HG03520 (cell line): ENCODE results near the gene INTS1.

Experiments
- ATAC-seq: cut with Tn5 transposase; IDR thresholded peaks from one replicate; pipeline ENCODE4 v1.9.1; 2021; ENCODE audit warnings: mild to moderate bottlenecking, moderate library complexity; ENCODE audit not compliant: unreplicated experiment

INTS1 gene

DNA sequence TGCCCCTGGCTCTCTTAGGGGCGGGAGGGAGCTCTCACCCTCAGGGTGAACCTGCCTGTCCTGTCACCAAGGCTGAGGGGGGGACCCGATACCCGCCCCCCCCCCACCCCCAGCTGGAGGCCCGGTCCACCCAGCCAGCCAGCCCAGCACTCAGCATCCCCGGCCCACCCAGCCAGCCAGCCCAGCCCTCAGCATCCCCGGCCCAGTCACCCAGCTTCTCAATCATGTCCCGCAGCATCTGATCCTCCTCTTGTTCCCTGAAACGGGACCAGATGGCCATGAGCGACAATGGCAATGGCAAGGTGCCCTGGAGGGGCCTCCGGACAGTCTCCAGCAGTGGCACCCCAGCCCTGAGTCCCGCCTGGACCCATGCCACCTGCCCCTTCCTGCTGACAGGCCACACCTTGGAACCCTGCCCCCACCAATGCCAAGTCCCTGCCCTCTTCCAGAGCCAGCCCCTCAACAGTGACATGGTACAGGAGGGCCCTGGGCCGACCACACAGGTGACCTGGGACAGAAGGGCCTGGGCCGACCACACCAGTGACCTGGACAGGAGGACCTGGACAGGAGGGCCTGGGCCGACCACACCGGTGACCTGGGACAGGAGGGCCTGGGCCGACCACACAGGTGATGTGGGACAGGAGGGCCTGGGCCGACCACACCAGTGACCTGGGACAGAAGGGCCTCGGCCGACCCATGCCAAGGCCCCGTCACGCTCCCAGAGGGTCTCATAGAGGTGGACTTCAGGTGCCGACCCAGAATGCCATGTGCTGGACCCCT is 69.1 kb downstream of the INTS1 start:
- ATAC-seq, result no peak

DNA sequence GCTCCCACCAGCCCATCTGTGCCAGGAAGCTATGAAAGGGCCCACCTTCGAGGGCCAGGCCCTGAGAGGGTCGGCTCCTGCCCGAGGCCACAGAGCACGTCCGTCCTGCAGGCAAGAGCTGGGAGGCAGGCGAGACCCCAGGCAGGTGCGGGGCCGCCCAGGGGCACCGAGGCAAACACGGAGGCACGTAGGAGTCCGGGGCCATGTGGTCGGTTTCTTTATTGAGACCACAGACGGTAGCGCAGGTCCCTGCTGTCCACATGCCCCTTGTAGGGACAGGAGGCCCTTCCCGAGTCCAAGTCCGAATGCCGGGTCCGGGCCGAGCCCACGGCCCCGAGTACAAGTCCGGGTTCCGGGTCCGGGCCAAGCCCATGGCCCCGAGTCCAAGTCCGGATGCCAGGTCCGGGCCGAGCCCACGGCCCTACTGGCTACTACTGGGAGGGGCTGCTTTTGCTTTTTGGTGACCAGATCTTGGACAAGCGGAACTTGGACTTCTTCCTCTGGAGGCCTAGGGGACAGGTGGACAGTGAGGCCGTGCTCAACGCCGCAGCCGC is 69.9 kb downstream of the INTS1 start:
- no peak for ATAC-seq

DNA sequence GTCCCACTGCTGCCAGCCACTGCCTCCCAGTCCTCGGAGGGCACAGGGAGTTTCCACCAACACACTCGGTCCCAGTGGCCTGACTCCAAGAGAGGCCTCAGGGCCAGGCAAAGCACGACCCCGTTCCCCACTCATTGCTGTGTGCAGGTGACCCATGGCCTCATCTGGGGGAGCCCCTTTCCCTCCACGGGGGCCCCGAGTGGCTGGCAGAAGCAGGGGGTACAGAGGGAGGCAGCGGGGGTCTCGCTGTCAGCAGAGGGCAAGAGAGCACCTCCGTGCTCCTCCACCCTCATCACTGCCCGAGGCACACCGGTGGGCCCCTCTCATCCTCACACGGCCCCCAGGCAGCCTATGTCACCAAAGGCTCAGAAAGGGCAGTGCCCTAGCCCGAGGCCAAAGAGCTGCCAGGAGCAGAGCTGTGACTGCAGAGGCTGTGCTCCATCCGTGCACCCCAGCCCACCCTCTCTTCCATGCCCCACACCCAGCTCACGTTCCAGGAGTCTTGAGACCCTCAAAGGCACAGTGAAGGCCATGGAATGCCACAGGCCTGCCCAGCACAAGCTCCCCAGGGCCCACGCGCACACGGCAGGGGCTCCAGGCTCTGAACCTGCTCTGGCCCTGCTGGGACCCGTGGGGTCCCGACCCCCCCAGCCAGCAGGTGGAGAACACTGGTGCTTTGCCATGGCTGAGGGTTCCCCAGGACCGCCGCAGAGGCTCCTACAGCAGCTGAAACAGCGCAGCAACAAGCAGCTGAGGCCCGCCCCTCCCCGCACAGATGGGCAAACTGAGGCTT is 70.9 kb downstream of the INTS1 start:
- ATAC-seq, result no peak

DNA sequence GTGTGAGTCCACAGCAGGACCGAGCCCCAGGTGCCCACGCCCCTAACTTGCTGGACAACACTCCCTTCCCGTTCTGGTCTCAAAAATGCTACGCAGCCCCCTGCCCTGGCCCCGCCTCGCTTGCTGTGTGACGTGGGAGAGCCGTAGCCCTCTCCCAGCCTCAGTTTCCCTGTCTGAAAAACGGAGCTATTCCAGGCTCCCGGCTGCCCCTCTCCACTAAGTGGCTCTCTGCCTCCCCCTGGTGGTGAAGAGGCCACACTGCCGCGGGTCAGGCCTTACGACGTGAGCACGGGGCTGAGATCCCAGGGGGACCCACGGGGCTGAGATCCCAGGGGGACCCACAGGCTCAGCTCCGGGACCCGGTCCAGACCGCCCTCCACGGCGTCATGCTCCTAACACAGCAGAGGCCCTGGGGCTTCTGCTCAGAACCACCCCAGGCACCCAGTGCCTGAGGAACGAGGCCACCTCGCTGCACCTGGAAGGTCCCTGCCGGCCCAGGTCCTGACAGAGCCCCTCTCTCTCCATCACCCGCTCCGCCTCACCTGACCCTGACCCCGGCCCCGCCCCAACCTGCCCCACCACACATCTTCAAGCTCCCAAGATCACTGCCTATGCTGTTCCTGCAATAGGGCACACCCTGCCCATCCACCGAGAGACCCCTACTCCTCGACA is 71.6 kb downstream of the INTS1 start:
- no peak for ATAC-seq

DNA sequence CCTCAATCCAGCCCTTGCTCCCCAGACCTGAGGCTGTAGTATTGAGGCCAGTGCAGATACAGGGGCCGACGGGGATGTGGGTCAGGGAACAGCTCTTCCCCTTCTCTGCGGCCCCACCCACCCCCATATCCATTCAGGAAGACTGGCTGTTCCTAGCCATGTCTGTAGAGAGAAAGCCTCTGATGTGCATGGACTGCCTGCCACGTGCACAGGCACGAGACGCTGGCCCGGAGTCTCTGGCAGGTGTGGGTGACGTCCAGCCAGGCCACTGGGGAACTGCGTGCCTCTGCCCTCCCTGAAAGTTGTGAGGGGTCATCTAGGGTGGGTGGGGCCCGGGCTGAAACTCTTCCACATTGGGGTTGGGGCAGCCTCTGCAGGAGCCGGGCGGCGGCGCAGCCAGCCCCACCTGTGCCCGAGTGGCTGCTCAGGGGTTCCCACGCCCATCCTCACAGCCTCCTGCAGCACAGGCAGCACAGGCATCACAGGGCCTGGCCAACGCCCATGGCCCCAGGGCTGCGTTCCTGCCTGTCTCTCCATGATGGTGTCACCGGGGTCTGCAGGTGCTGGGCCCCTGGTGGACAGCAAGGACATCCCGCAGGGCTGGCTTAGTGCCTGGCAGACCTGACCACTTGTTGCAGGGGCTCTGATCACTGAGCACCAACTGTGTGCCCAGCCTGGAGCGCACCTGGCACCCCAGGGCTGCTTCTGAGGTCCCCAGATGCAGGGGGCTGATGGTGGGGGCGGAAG is 72.4 kb downstream of the INTS1 start:
- ATAC-seq, result no peak

DNA sequence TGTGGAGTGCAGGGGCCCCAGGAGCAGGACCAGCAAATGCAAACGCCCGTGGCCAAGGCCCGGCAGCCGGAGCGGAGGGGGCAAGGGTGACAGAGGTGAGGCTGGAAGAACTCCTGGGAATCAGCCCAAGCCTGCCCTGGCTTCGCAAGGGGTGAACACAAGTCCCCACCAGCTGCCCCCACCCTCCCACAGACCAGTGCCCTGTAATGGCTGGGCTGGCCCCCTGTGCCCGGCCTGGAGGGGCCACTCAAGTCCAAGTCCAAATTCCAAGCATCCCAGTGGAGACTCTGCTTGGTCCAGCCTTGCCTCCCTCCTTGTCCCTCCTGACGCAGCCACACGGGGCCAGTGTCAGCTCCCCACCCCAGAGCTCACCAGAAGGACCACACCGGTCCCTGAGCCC is 73.0 kb downstream of the INTS1 start:
- no peak for ATAC-seq

DNA sequence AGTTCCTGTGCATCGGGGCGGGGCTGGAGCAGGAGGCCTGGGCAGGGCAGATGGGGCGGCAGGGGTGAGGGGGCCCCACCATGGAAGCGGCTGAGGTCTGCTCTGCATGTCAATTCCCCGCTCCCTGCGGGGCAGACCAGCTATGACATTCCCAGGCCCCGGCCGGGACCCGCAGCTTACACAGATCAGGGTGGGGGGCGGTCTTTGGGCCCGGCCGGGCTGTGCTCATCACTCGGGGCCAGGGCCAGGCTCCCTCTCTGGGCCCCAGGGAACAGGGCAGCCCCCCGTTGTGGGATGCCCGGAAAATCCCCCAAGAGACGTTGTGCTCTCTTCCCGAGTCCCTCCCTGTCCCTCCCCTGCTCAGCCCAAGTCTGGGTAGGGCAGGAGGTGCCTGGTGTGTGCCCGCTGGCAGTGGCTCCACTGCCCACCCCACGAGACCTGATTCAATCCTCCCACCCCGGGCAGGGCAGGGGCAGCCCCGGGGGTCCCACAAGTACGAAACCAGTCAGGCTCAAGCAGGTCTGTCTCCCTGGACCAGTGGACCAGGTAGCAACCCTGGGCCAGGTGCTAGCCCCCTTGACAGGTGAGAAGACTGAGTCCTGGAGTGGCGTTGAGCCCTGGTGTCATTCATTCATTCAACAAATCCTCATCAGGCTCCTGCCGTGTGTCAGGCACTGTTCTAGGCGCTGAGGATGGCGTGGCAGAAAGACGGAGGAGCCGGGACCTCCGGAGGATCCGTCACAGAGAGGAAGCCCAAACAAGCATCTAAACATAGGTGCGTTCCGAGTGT is 73.9 kb downstream of the INTS1 start:
- no peak for ATAC-seq

DNA sequence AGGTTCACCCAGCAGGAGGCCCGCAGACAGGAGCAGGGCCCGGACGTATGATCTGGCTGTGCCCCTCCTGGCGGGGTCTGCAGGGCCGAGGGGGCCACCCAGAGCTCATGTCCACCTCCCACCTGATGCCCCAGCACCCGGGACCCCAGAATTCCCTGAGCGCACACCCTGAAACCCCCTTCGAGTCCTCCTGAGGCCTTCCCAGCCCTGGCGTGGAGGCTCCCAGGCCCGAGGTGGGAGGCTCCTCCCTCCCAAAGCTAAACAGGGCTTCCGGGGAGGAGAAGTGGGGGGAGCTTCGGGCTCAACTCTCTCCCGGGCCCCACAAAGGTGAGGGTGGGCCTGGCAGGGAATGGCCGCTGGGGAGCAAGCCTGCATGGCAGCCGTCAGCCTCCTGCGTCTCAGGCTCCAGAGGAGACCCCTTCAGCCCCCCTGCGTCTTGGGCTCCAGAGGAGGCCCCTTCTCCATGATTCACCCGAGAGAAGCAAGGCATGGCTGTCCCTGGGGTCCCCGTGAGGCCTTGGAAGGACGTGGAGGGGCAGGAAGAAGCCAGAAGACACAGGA is 75.2 kb downstream of the INTS1 start:
- no peak for ATAC-seq

DNA sequence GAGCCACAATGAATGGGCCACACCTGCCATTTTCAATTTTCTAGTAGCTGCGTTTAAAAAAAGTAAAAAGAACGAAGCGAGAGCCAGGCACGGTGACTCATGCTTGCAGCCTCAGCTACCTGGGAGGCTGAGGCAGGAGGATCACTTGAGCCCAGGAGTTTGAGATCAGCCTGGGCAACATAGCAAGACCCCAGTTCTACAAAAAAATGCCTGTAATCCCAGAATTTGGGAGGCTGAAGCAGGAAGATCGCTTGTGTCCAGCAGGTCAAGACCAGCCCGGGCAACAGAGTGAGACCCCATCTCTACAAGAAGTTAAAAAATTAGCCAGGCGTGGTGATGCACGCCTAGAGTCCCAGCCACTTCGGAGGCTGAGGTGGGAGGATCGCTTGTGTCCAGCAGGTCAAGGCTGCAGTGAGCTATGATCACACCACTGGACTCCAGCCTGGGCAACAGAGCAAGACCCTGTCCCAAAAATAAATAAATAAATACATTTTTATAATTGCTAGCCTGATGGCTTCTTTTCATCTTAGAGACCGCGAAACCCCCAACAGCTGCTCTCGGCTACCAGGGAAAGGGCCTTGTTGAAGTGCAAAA is 77.0 kb downstream of the INTS1 start:
- ATAC-seq, result no peak

DNA sequence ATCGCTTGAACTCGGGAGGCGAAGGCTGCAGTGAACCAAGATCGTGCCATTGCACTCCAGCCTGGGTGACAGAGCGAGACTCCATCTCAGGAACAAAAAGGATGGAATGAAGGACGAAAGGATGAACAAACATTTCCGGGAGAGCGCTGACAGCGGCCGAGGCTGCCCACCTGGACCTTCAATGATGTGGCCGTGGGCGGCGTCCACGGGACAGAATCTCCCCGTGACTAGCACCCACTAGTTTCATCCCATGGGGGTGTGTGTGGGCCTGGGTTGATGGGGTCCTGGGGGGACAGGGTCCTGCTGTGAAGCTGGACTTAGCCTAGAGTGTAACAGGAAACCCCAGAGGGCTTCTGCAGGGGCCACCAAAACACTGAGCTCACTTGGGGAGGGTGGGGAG is 77.7 kb downstream of the INTS1 start:
- ATAC-seq, result no peak

DNA sequence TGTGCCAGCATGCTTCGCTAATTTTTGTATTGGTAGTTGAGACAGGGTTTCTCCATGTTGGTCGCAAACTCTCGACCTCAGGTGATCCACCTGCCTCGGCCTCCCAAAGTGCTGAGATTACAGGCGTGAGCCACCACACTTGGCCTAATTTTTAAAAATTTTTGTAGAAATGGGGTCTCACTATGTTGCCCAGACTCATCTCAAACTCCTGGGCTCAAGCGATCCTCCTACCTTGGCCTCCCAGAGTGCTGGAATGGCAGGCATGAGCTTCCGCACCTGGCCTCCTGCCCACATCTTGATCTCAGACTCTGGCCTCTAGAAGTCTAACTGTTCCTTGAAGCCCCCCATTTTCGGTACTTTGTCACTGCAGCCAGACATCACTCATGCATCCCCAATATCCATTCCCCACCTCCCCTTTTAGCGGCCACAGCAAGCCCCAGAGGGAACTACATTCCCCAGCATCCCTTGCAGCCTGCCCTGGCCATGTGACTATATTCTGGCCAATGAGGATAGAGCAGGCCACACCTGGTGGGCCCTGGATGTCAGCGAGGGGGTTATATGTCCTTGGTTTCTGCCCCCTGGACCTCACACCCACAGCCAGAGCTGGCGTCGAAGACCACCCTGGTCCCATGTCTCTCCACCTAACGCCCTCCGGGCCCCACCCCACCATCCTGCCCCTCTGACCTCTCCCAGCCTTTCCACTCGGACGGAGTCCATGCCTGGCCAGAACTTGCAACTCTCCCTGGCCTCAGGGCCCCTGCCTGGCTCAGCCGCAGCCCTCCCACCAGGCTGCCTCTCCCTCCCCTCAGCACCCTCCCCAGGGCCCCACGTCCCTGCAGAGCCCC is 78.7 kb downstream of the INTS1 start:
- ATAC-seq, result no peak

DNA sequence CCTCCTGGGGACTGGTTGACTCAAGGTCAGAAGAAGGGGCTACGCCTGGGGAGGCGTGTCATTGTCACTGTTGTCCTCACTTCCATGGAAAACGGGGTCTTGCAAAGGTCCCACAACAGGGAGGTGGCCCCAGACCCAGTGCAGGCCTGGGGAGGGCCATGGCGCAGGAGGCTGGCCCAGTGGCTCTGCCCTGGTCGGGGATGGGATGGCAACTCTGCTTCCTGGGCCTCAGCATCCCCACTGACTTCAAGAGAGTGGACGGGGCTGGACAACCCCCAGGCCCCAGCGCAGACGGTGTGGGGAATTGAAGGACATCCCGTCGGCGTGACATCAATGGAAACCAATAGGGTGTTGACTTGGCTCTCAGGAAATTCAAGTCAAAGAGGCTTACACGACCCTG is 80.1 kb downstream of the INTS1 start:
- ATAC-seq, result no peak

DNA sequence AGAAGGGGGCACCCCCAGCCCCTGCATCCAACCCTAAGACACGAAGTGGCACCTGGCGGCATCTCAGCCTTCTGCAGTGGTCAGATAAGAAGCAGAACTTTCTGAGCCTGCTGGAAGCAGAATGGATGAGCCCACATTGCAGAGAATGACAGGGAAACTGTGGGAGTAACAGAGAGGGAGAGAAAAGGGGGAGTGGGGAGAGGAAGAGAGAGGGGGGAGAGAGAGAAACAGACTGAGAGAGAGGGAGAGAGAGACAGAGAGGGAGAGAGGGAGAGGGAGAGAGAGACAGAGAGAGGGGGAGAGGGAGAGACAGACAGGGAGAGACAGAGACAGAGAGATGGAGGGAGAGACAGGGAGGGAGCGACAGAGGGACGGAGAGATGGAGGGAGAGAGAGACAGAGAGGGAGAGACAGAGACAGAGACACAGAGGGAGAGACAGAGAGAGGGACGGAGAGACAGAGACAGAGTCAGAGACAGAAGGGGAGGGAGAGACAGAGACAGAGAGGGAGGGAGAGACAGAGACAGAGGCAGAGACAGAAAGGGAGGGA is 80.9 kb downstream of the INTS1 start:
- ATAC-seq, result no peak

DNA sequence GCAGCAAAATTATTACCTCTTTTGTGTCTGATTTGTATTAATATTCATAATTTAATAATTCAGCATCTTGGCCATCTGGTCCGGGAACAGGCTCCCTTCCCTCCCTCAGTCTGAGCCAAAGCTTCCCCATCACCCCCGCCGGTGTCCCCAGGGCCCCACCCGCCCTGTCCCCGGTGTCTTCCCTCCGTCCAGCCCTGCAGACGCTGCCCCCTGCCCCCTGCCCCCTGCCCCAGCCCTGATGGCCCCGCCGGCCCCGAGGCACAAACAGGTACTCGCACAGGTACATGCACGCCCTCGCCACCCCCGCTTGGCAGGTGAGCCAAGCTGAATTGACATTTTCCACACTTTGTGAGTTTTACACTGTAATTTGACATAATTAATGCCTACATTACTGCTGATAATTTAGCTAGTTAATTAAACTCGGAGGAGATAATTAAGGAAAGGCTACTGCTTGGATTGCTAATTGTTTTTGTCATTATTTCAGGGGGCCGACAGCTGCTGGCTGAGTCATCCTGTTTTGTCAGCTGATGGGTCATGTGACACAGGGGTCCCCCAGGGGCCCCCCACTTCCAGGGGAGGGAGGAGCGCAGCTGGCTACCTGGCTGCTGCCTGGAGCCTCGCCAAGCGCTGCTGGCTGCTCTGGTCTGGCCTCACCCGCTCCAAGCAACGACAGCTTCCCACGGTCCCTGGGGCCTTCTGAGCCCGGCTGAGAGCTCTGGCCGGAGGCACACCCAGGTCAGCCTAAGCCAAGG is 81.5 kb downstream of the INTS1 start:
- ATAC-seq, result no peak

DNA sequence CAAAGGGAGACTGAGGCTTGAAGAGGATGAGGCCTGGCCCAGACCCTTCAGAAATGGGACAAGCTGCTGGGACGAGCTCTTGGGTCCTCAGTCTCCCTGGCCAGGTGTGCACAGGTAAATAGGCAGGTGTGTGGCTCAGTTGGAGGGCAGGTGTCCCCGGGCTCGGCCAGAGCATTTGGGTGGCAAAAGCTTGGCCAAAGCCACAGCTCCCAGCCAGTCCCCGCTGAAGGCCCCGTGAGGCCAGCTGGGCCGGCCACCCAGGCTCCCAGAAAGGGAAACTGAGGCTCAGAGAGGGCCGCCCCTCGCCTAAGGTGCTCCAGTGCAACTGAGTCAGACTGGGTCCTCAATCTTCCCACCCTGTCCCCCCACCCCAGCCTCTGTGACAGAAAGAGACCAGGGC is 82.2 kb downstream of the INTS1 start:
- no peak for ATAC-seq

DNA sequence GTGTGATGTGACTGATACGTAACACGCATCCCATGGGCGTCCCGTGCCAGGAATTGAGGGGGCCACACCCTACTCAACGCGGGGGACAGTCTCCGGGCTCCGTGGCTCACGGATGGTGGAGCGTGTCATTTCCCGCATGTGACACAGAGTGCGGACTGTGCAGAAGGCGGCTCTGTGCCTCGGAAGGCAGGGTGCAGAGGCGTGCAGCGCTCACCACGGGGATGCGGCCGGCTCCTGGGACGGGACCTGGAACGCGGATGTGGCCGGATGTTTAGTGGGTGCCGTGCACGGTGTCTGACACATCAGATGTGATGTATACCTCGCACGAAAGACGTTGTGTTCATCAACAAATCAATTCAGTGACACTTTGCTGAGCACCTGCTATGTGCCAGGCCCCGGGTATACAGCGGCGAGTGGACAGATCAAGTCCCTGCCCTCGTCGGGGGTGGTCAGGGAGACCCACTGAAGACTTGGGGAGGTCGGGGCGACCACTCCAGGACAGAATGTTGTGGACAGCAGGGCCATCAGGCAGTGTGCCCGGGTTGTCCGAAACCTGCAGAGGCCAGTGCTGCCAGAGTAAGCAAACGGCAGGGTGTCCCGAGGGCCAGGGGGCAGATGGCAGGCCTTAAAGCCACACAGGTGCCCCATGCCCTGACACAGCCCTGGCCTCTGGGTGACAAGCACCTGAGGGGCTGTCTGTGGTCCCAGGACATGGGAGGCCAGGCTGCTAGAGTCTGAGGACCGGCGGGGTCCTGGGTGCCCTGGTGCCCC is 83.0 kb downstream of the INTS1 start:
- no peak for ATAC-seq
